ENCODE measurements around the gene TEC.

TEC gene

DNA sequence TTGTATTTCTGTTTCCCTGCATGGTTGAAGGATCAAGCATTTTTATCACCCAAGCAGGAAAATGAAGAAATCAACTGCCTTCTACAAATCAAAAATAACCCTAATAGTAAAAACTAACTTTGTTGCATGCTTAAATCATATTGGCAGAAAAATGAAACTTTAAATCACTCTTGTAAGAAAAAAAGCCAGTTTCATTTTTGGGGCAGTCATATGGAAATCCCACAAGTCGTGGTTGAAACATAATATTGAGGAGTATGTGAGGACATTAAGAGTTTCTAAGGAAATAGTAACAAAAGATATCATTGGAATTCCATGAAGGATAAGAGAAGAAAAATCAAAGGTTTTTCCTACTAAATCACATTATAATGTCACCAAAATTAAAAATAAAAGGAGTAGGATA is 8.4 kb downstream of the TEC start:
- H4K20me1 ChIP-seq (ENCODE audit: insufficient read depth, low read length, poor library complexity, severe bottlenecking), result peaks cover 74% of the 10 kb centered on the region
- peak overlapping the region; percentile 37 for H3K9ac ChIP-seq (ENCODE audit: low read depth, low read length, poor library complexity, severe bottlenecking)
- H2AFZ ChIP-seq (ENCODE audit: low read length), result no peak overlapping the region
- no peaks in the 10 kb centered on the region for H3K36me3 ChIP-seq (ENCODE audit: insufficient read depth, low read length)
- H3K4me1 ChIP-seq (ENCODE audit: insufficient read depth, low read length, poor library complexity, severe bottlenecking), result peaks cover 66% of the 10 kb centered on the region
- peak overlapping the region; percentile 59 for H3K4me2 ChIP-seq (ENCODE audit: low read depth, low read length, poor library complexity, severe bottlenecking)
- no peak for TF ChIP-seq EZH2phosphoT487 (IDR thresholded peaks at IDR 0.05; ENCODE audit: borderline replicate concordance)
- TF ChIP-seq, protein P1, sequence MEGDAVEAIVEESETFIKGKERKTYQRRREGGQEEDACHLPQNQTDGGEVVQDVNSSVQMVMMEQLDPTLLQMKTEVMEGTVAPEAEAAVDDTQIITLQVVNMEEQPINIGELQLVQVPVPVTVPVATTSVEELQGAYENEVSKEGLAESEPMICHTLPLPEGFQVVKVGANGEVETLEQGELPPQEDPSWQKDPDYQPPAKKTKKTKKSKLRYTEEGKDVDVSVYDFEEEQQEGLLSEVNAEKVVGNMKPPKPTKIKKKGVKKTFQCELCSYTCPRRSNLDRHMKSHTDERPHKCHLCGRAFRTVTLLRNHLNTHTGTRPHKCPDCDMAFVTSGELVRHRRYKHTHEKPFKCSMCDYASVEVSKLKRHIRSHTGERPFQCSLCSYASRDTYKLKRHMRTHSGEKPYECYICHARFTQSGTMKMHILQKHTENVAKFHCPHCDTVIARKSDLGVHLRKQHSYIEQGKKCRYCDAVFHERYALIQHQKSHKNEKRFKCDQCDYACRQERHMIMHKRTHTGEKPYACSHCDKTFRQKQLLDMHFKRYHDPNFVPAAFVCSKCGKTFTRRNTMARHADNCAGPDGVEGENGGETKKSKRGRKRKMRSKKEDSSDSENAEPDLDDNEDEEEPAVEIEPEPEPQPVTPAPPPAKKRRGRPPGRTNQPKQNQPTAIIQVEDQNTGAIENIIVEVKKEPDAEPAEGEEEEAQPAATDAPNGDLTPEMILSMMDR (conservative IDR thresholded peaks at IDR 0.05; ENCODE audit: low read length), result no peak
- peaks cover 96% of the 10 kb centered on the region for H3K79me2 ChIP-seq (ENCODE audit: insufficient read depth, low read length)
- H3K27me3 ChIP-seq (ENCODE audit: insufficient read depth, low read length, poor library complexity, severe bottlenecking), result no peaks in the 10 kb centered on the region
- no peaks in the 10 kb centered on the region for H3K9me2 ChIP-seq (replicated peaks; ENCODE audit: low read depth, low read length)
- H3F3A ChIP-seq (ENCODE audit: low read depth), result no peaks in the 10 kb centered on the region; the same call in 1 of the 2 replicates
- H3K4me3 ChIP-seq (ENCODE audit: low read length, poor library complexity, severe bottlenecking), result peak overlapping the region; percentile 47
- H3K9me3 ChIP-seq (ENCODE audit: insufficient read depth, low read depth, low read length), result no peaks in the 10 kb centered on the region

DNA sequence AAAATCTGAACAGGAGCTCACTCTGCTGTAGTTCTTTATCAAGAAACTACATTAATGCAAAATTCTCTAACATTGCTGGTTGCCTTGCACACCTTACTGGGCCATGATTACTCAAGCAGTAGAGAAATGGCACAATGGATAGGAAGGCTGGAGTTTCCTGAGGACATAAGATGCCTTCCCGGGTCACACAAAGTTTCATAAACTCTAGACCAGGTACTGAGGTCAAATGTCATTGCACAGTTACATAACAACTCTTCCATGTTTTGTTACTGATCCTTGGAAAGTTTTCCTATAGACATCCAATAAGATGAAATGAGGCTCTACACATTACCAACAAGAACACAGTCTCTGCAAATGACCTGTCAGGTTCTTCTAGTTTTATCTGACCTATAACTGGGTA is 9.9 kb downstream of the TEC start:
- TF ChIP-seq, protein P1 (conservative IDR thresholded peaks at IDR 0.05; ENCODE audit: low read length), result no peak
- TF ChIP-seq EZH2phosphoT487 (IDR thresholded peaks at IDR 0.05; ENCODE audit: borderline replicate concordance), result no peak

DNA sequence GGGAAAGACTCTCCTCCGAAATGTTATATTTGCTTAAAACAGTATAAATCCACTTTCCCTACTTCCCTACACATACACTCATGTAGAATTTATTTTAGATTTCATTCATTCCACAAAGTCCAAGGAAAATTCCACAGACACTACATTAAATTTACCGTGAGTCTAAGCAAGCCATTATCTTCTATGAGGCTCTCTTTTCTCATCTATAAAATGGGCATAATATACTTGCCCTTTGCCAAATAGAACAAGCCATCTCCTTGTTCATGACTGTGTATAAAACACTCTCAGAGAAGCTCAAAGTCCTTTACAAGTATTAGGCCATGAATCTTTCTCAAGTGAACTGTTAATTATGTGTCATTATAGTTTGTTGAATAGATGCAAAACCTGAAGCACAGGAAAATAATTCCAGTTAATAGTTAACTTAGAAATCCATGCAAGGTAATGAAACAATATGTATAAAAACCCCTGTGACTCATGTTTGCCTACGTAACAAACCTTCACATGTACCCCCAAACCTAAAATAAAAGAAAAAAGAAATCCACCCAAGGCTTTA is 10.7 kb downstream of the TEC start:
- Histone ChIP-seq H3K4me1 (ENCODE audit: insufficient read depth, low read length, poor library complexity, severe bottlenecking) (peaks cover 59% of the 10 kb centered on the region), H3K9me3 (ENCODE audit: insufficient read depth, low read depth, low read length) (no peaks in the 10 kb centered on the region), H4K20me1 (ENCODE audit: insufficient read depth, low read length, poor library complexity, severe bottlenecking) (peaks cover 81% of the 10 kb centered on the region), H3K36me3 (ENCODE audit: insufficient read depth, low read length) (no peaks in the 10 kb centered on the region), H3K4me3 (ENCODE audit: low read length, poor library complexity, severe bottlenecking) (no peak overlapping the region), H3F3A (ENCODE audit: low read depth) (no peaks in the 10 kb centered on the region; the same call in 1 of the 2 replicates), H3K9me2 (replicated peaks; ENCODE audit: low read depth, low read length) (no peaks in the 10 kb centered on the region), H3K4me2 (ENCODE audit: low read depth, low read length, poor library complexity, severe bottlenecking) (peak overlapping the region; percentile 59), H2AFZ (ENCODE audit: low read length) (no peak overlapping the region), H3K9ac (ENCODE audit: low read depth, low read length, poor library complexity, severe bottlenecking) (no peak overlapping the region), H3K27me3 (ENCODE audit: insufficient read depth, low read length, poor library complexity, severe bottlenecking) (no peaks in the 10 kb centered on the region), H3K79me2 (ENCODE audit: insufficient read depth, low read length) (peaks cover 98% of the 10 kb centered on the region)
- no peak for TF ChIP-seq EZH2phosphoT487 (IDR thresholded peaks at IDR 0.05; ENCODE audit: borderline replicate concordance)

More for the DNA sequence above, 9.9 kb downstream of the TEC start:
- Histone ChIP-seq H3K27me3 (ENCODE audit: insufficient read depth, low read length, poor library complexity, severe bottlenecking) (no peaks in the 10 kb centered on the region), H3K9ac (ENCODE audit: low read depth, low read length, poor library complexity, severe bottlenecking) (no peak overlapping the region), H3K9me3 (ENCODE audit: insufficient read depth, low read depth, low read length) (no peaks in the 10 kb centered on the region), H3K79me2 (ENCODE audit: insufficient read depth, low read length) (peaks cover 98% of the 10 kb centered on the region), H3K4me2 (ENCODE audit: low read depth, low read length, poor library complexity, severe bottlenecking) (peak overlapping the region; percentile 59), H4K20me1 (ENCODE audit: insufficient read depth, low read length, poor library complexity, severe bottlenecking) (peaks cover 82% of the 10 kb centered on the region), H2AFZ (ENCODE audit: low read length) (no peak overlapping the region), H3K36me3 (ENCODE audit: insufficient read depth, low read length) (no peaks in the 10 kb centered on the region), H3K4me3 (ENCODE audit: low read length, poor library complexity, severe bottlenecking) (no peak overlapping the region), H3F3A (ENCODE audit: low read depth) (no peaks in the 10 kb centered on the region; the same call in 1 of the 2 replicates), H3K4me1 (ENCODE audit: insufficient read depth, low read length, poor library complexity, severe bottlenecking) (peaks cover 67% of the 10 kb centered on the region), H3K9me2 (replicated peaks; ENCODE audit: low read depth, low read length) (no peaks in the 10 kb centered on the region)

DNA sequence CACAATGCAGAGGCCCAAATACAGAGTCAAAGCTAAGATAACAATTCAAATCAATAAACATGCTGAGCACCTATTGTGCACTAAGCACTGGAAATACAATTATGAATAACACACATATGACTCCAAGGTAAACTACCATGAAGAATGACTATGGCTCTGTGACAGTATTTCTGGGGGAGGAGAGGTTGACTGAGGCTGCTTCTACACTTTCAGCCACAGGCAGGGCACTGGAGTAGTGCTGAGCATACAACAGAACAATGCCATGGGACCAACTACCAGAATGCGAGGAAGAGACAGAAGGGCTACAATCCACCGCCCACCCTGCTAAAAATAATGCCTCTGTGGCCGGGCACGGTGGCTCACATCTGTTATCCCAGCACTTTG is 13.7 kb downstream of the TEC start:
- H4K20me1 ChIP-seq (ENCODE audit: insufficient read depth, low read length, poor library complexity, severe bottlenecking), result peaks cover 81% of the 10 kb centered on the region
- H3K4me2 ChIP-seq (ENCODE audit: low read depth, low read length, poor library complexity, severe bottlenecking), result peak overlapping the region; percentile 23
- H3K4me3 ChIP-seq (ENCODE audit: low read length, poor library complexity, severe bottlenecking), result peak overlapping the region; percentile 7
- no peaks in the 10 kb centered on the region for H3K36me3 ChIP-seq (ENCODE audit: insufficient read depth, low read length)
- no peaks in the 10 kb centered on the region for H3K27me3 ChIP-seq (ENCODE audit: insufficient read depth, low read length, poor library complexity, severe bottlenecking)
- H3K9me2 ChIP-seq (replicated peaks; ENCODE audit: low read depth, low read length), result no peaks in the 10 kb centered on the region
- H3F3A ChIP-seq (ENCODE audit: low read depth), result no peaks in the 10 kb centered on the region; the same call in 1 of the 2 replicates
- no peak overlapping the region for H2AFZ ChIP-seq (ENCODE audit: low read length)
- TF ChIP-seq, protein P1 (conservative IDR thresholded peaks at IDR 0.05; ENCODE audit: low read length), result no peak
- TF ChIP-seq EZH2phosphoT487 (IDR thresholded peaks at IDR 0.05; ENCODE audit: borderline replicate concordance), result no peak
- H3K79me2 ChIP-seq (ENCODE audit: insufficient read depth, low read length), result peaks cover 98% of the 10 kb centered on the region
- H3K9me3 ChIP-seq (ENCODE audit: insufficient read depth, low read depth, low read length), result no peaks in the 10 kb centered on the region
- no peak overlapping the region for H3K9ac ChIP-seq (ENCODE audit: low read depth, low read length, poor library complexity, severe bottlenecking)
- H3K4me1 ChIP-seq (ENCODE audit: insufficient read depth, low read length, poor library complexity, severe bottlenecking), result peaks cover 60% of the 10 kb centered on the region

Data from Loucy (cell line).